Fibroblast of villous mesenchyme (primary cell): Measurements from ENCODE around the gene ZBTB43. TPM values are rescaled to one million over a fixed set of nuclear protein-coding genes. Genes with fewer than 3 reads are reported as not detected.

ENCODE experiments used
- DNase-seq: peaks from one replicate; pipeline ENCODE4 v3.0.0-alpha.2; 2010; ENCODE audit warnings: low read depth
- H3K4me3 ChIP-seq: 2 replicates; pipeline ENCODE4 v1.5.1; 2011; ENCODE audit warnings: low read depth, mild to moderate bottlenecking, low read length
- CTCF ChIP-seq: IDR thresholded peaks from 2 replicates; pipeline ENCODE4 v1.5.1; 2012; ENCODE audit warnings: low read depth, mild to moderate bottlenecking, low read length; ENCODE audit not compliant: insufficient read depth
- total RNA-seq: library from RNA; depleted of rRNA; stranded (reverse); fragments of >200 nt; gene quantifications from 2 replicates; pipeline ENCODE4 v1.2.3, GENCODE V29; 2012

Gene ZBTB43
- total RNA-seq, 1 donor, result 13.0 TPM

GRCh38 chr9:126829035-126829434, 24.2 kb downstream of the ZBTB43 start:
- DNase-seq, result no peak
- no peak for TF ChIP-seq CTCF
- no peak overlapping the region for H3K4me3 ChIP-seq

GRCh38 chr9:126830827-126831226, 26.0 kb downstream of the ZBTB43 start:
- TF ChIP-seq CTCF, result no peak
- DNase-seq, result no peak
- H3K4me3 ChIP-seq, result no peak overlapping the region

- no peak overlapping the region for H3K4me3 ChIP-seq
- DNase-seq, result no peak
- no peak for TF ChIP-seq CTCF
Measured at GRCh38 chr9:126832440-126832839, 27.6 kb downstream of the ZBTB43 start.

- no peak overlapping the region for H3K4me3 ChIP-seq
- DNase-seq, result no peak
- TF ChIP-seq CTCF, result no peak
Measured at GRCh38 chr9:126833020-126833419, 28.2 kb downstream of the ZBTB43 start.

GRCh38 chr9:126833710-126834345, 29.0 kb downstream of the ZBTB43 start:
- no peak overlapping the region for H3K4me3 ChIP-seq
- DNase-seq, result no peak
- TF ChIP-seq CTCF, result no peak

- DNase-seq, result no peak
- TF ChIP-seq CTCF, result no peak
- no peak overlapping the region for H3K4me3 ChIP-seq
Measured at GRCh38 chr9:126834672-126835071, 29.8 kb downstream of the ZBTB43 start.

GRCh38 chr9:126836216-126836615, 31.4 kb downstream of the ZBTB43 start:
- TF ChIP-seq CTCF, result no peak
- peak; percentile 8 for DNase-seq
- H3K4me3 ChIP-seq, result no peak overlapping the region
